GM19463 (cell line): ENCODE measurements around the gene GGA2.
"Not testable (repeated sequence)": the region's sequence is repeated elsewhere in the genome, so short reads cannot be mapped to it uniquely, and the experiment has no call there.

Experiments used
- ATAC-seq: cut with Tn5 transposase; IDR thresholded peaks from one replicate; pipeline ENCODE4 v1.9.1; 2021; ENCODE audit warnings: mild to moderate bottlenecking, moderate library complexity; ENCODE audit not compliant: unreplicated experiment

The GGA2 gene

GRCh38 chr16:23478566-23478965 is 31.7 kb downstream of the GGA2 start:
- no peak for ATAC-seq

GRCh38 chr16:23476289-23476688 is 34.0 kb downstream of the GGA2 start:
- no peak for ATAC-seq

- no peak for ATAC-seq
Observed at GRCh38 chr16:23469814-23470213, 40.5 kb downstream of the GGA2 start.

GRCh38 chr16:23466162-23466885 is 44.0 kb downstream of the GGA2 start:
- no peak for ATAC-seq

GRCh38 chr16:23465179-23465578 is 45.1 kb downstream of the GGA2 start:
- no peak for ATAC-seq

- ATAC-seq = no peak
Observed at GRCh38 chr16:23464196-23464595, 46.1 kb downstream of the GGA2 start.

GRCh38 chr16:23462994-23463393 is 47.3 kb downstream of the GGA2 start:
- not testable (repeated sequence) for ATAC-seq

GRCh38 chr16:23453338-23454052 is 56.8 kb downstream of the GGA2 start:
- ATAC-seq = peak; percentile 16

- peak; percentile 83 for ATAC-seq
Observed at GRCh38 chr16:23452572-23453337, 57.5 kb downstream of the GGA2 start, which contains the start of gene COG7. COG7 (minus strand) TSS chr16:23453189; CDS start chr16:23452994, 195 bp downstream.

GRCh38 chr16:23452221-23452571 is 58.1 kb downstream of the GGA2 start:
- ATAC-seq = no peak

- ATAC-seq = no peak
Observed at GRCh38 chr16:23448392-23448791, 61.9 kb downstream of the GGA2 start.

GRCh38 chr16:23437542-23437941 is 72.8 kb downstream of the GGA2 start:
- ATAC-seq = not testable (repeated sequence)

- no peak for ATAC-seq
Observed at GRCh38 chr16:23436951-23437350, 73.3 kb downstream of the GGA2 start.

GRCh38 chr16:23435500-23435899 is 74.8 kb downstream of the GGA2 start:
- ATAC-seq = peak; percentile 48

- ATAC-seq = no peak
Observed at GRCh38 chr16:23434380-23434779, 75.9 kb downstream of the GGA2 start.

GRCh38 chr16:23433261-23433920 is 76.9 kb downstream of the GGA2 start:
- no peak for ATAC-seq

GRCh38 chr16:23432176-23433128 is 77.8 kb downstream of the GGA2 start:
- no peak for ATAC-seq

- ATAC-seq = no peak
Observed at GRCh38 chr16:23428351-23428750, 81.9 kb downstream of the GGA2 start.

- no peak for ATAC-seq
Observed at GRCh38 chr16:23424292-23424958, 85.9 kb downstream of the GGA2 start.
